GM23338 (cell line): ENCODE results near the gene JOSD2. TPM values are rescaled to one million over a fixed set of nuclear protein-coding genes. Genes with fewer than 3 reads are reported as not detected.
A peak's percentile ranks its signal among the peaks of the same experiment; 100 is the strongest.

ENCODE experiments used
- ATAC-seq: fragments of 200-7000 bp; cut with Tn5 transposase; 3 replicates; pipeline ENCODE4 v1.9.1; 2020
- DNase-seq: peaks from one replicate; pipeline ENCODE4 v3.0.0-alpha.2; 2015; ENCODE audit warnings: low spot score
- H2AFZ ChIP-seq: fragments of 200-600 bp; sonication (generic); 2 replicates; pipeline ENCODE4 v1.8.0; 2016; ENCODE audit warnings: antibody characterized with exemption, mild to moderate bottlenecking, moderate library complexity
- H3F3A ChIP-seq: fragments of 200-600 bp; sonication (generic); replicated peaks from 2 replicates; pipeline ENCODE4 v1.8.0; 2017; ENCODE audit warnings: antibody characterized with exemption, mixed run types, low read depth
- H3K27ac ChIP-seq: fragments of 200-600 bp; sonication (generic); 2 replicates; pipeline ENCODE4 v1.6.1; 2016; ENCODE audit warnings: low read depth
- H3K27me3 ChIP-seq: fragments of 200-600 bp; sonication (generic); 2 replicates; pipeline ENCODE4 v1.8.0; 2016; ENCODE audit warnings: mild to moderate bottlenecking, mixed run types, moderate library complexity; ENCODE audit not compliant: insufficient read depth
- H3K36me3 ChIP-seq: fragments of 200-600 bp; sonication (generic); 2 replicates; pipeline ENCODE4 v1.8.0; 2016; ENCODE audit warnings: mild to moderate bottlenecking; ENCODE audit not compliant: insufficient read depth
- H3K4me1 ChIP-seq: fragments of 200-600 bp; sonication (generic); 2 replicates; pipeline ENCODE4 v1.8.0; 2016; ENCODE audit warnings: mild to moderate bottlenecking, moderate library complexity; ENCODE audit not compliant: insufficient read depth
- H3K4me2 ChIP-seq: fragments of 200-600 bp; sonication (generic); 2 replicates; pipeline ENCODE4 v1.7.1; 2017; ENCODE audit warnings: mixed run types
- H3K4me3 ChIP-seq: fragments of 200-600 bp; sonication (generic); 2 replicates; pipeline ENCODE4 v1.6.1; 2016; ENCODE audit warnings: mixed run types
- H3K79me2 ChIP-seq: fragments of 200-600 bp; sonication (generic); replicated peaks from 2 replicates; pipeline ENCODE4 v1.8.0; 2017; ENCODE audit warnings: mild to moderate bottlenecking; ENCODE audit not compliant: insufficient read depth
- H3K9me2 ChIP-seq: fragments of 200-600 bp; sonication (generic); 2 replicates; pipeline ENCODE4 v1.8.0; 2017; ENCODE audit not compliant: insufficient read depth
- H4K20me1 ChIP-seq: fragments of 200-600 bp; sonication (generic); replicated peaks from 2 replicates; pipeline ENCODE4 v1.8.0; 2017; ENCODE audit warnings: mild to moderate bottlenecking; ENCODE audit not compliant: insufficient read depth
- H3K27ac Mint-ChIP-seq: 2 replicates; pipeline ENCODE4 v1.8.0; 2020; ENCODE audit warnings: inconsistent platforms, mild to moderate bottlenecking, moderate library complexity, mixed read lengths
- H3K27me3 Mint-ChIP-seq: 3 replicates; pipeline ENCODE4 v1.8.0; 2022; ENCODE audit warnings: low read depth, mild to moderate bottlenecking, moderate library complexity, mixed read lengths, inconsistent platforms; ENCODE audit not compliant: insufficient read depth, poor library complexity
- H3K36me3 Mint-ChIP-seq: 3 replicates; pipeline ENCODE4 v1.8.0; 2021; ENCODE audit warnings: low read depth, mild to moderate bottlenecking, inconsistent platforms, moderate library complexity, mixed read lengths
- H3K4me1 Mint-ChIP-seq: 3 replicates; pipeline ENCODE4 v1.8.0; 2020; ENCODE audit warnings: mild to moderate bottlenecking, inconsistent platforms, mixed read lengths
- H3K4me3 Mint-ChIP-seq: 3 replicates; pipeline ENCODE4 v1.8.0; 2021; ENCODE audit warnings: moderate library complexity, mild to moderate bottlenecking, inconsistent platforms, mixed read lengths
- H3K9me3 Mint-ChIP-seq: 3 replicates; pipeline ENCODE4 v1.8.0; 2020; ENCODE audit warnings: moderate library complexity, mild to moderate bottlenecking, inconsistent platforms, mixed read lengths
- CREB1 ChIP-seq: fragments of 250-450 bp; sonication (Bioruptor Pico); IDR thresholded peaks from 2 replicates; pipeline ENCODE4 v1.5.0; 2020; ENCODE audit warnings: low read depth, mild to moderate bottlenecking, moderate library complexity
- CTCF ChIP-seq, 2 experiments: fragments of 200-600 bp in 1 of 2; sonication (generic) in 1 of 2; conservative IDR thresholded peaks; 2 replicates each; pipeline versions ENCODE4 v1.5.1 to v1.6.1; 2016 to 2017; ENCODE audit warnings: antibody characterized with exemption in 2 of 2, low read depth in 2 of 2, mild to moderate bottlenecking in 2 of 2, moderate library complexity in 1 of 2
- ETS1 ChIP-seq: IDR thresholded peaks from 2 replicates; pipeline ENCODE4 v1.6.1; 2016; ENCODE audit warnings: antibody characterized with exemption
- EZH2 ChIP-seq: fragments of 200-600 bp; sonication (generic); IDR thresholded peaks from one replicate; pipeline ENCODE4 v1.8.0; 2017; ENCODE audit warnings: antibody characterized with exemption, mild to moderate bottlenecking, low read depth; ENCODE audit not compliant: unreplicated experiment
- EZH2phosphoT487 ChIP-seq: fragments of 200-600 bp; sonication (generic); IDR thresholded peaks from one replicate; pipeline ENCODE4 v1.8.1; 2018; ENCODE audit warnings: antibody characterized with exemption; ENCODE audit not compliant: unreplicated experiment
- JUNB ChIP-seq: IDR thresholded peaks from one replicate; pipeline ENCODE4 v1.6.1; 2016; ENCODE audit warnings: antibody characterized with exemption; ENCODE audit not compliant: unreplicated experiment
- NANOG ChIP-seq: IDR thresholded peaks from 2 replicates; pipeline ENCODE4 v1.6.1; 2016; ENCODE audit warnings: antibody characterized with exemption, borderline replicate concordance
- POLR2AphosphoS5 ChIP-seq: IDR thresholded peaks from 2 replicates; pipeline ENCODE4 v1.6.1; 2016; ENCODE audit warnings: antibody characterized with exemption, low read depth
- STAT1 ChIP-seq: IDR thresholded peaks from one replicate; pipeline ENCODE4 v1.6.1; 2016; ENCODE audit warnings: antibody characterized with exemption; ENCODE audit not compliant: unreplicated experiment
- ZNF114 ChIP-seq: fragments of 250-450 bp; sonication (Bioruptor Pico); IDR thresholded peaks from 2 replicates; pipeline ENCODE4 v1.5.0; 2020; ENCODE audit warnings: mild to moderate bottlenecking, moderate library complexity
- ZNF331 ChIP-seq: fragments of 250-450 bp; sonication (Bioruptor Pico); IDR thresholded peaks from 2 replicates; pipeline ENCODE4 v1.5.0; 2020; ENCODE audit warnings: low read depth, mild to moderate bottlenecking, moderate library complexity
- polyA plus RNA-seq: library from polyadenylated mRNA; unstranded; fragments of >200 nt; fragmentation: Nextera tagmentation; extraction: Ambion mirVana; gene quantifications from 2 replicates; pipeline ENCODE4 v1.2.1, GENCODE V29; 2016
- total RNA-seq: library from RNA; depleted of rRNA; stranded (reverse); fragments of >200 nt; shearing (Covaris generic); gene quantifications from 2 replicates; pipeline ENCODE4 v1.2.3, GENCODE V29; 2014
- TF ChIP-seq, protein P1 (sequence below): IDR thresholded peaks from one replicate; pipeline ENCODE4 v1.6.1; 2018; ENCODE audit warnings: antibody characterized with exemption; ENCODE audit not compliant: unreplicated experiment
- TF ChIP-seq, protein P2 (sequence below): fragments of 250-450 bp; sonication (Bioruptor Pico); IDR thresholded peaks from 2 replicates; pipeline ENCODE4 v1.5.0; 2020; ENCODE audit warnings: mild to moderate bottlenecking, moderate library complexity

Gene JOSD2
- total and polyA plus RNA-seq, 2 experiments from 2014 or later = 3.3 to 5.8 TPM

GRCh38 chr19:50488389-50489194 lies 22.4 kb downstream of the JOSD2 start:
- Histone ChIP-seq H3K79me2 (no peaks in the 10 kb centered on the region), H3K4me1 (peaks cover 19% of the 10 kb centered on the region; the same call in 1 of the 2 replicates), H2AFZ (no peak overlapping the region), H3K4me2 (peak overlapping the region; percentile 69; the same call in 1 of the 2 replicates), H3F3A (0 out of 2 replicates have a peak, but pooled peaks cover 4% of the 10 kb centered on the region), H3K27me3 (peaks cover 69% of the 10 kb centered on the region), H3K27ac (no peak overlapping the region), H3K36me3 (peaks cover 9% of the 10 kb centered on the region), H3K9me2 (no peaks in the 10 kb centered on the region), H4K20me1 (no peaks in the 10 kb centered on the region), H3K4me3 (no peak overlapping the region; the same call in 1 of the 2 replicates)
- ATAC-seq (no peak), DNase-seq (no peak)
- Mint-ChIP-seq H3K9me3 (peaks cover 99% of the 10 kb centered on the region), H3K27ac (no peak overlapping the region), H3K36me3 (peaks cover 57% of the 10 kb centered on the region), H3K4me3 (no peak overlapping the region), H3K4me1 (no peaks in the 10 kb centered on the region; the same call in 2 of the 3 replicates), H3K27me3 (peaks cover 5% of the 10 kb centered on the region)
- TF ChIP-seq ZNF331 (CRISPR knock-in tag) = no peak
- no peak for TF ChIP-seq CREB1 (CRISPR knock-in tag)
- TF ChIP-seq, protein P1, sequence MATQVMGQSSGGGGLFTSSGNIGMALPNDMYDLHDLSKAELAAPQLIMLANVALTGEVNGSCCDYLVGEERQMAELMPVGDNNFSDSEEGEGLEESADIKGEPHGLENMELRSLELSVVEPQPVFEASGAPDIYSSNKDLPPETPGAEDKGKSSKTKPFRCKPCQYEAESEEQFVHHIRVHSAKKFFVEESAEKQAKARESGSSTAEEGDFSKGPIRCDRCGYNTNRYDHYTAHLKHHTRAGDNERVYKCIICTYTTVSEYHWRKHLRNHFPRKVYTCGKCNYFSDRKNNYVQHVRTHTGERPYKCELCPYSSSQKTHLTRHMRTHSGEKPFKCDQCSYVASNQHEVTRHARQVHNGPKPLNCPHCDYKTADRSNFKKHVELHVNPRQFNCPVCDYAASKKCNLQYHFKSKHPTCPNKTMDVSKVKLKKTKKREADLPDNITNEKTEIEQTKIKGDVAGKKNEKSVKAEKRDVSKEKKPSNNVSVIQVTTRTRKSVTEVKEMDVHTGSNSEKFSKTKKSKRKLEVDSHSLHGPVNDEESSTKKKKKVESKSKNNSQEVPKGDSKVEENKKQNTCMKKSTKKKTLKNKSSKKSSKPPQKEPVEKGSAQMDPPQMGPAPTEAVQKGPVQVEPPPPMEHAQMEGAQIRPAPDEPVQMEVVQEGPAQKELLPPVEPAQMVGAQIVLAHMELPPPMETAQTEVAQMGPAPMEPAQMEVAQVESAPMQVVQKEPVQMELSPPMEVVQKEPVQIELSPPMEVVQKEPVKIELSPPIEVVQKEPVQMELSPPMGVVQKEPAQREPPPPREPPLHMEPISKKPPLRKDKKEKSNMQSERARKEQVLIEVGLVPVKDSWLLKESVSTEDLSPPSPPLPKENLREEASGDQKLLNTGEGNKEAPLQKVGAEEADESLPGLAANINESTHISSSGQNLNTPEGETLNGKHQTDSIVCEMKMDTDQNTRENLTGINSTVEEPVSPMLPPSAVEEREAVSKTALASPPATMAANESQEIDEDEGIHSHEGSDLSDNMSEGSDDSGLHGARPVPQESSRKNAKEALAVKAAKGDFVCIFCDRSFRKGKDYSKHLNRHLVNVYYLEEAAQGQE = no peak
- no peak for TF ChIP-seq ZNF114 (CRISPR knock-in tag)
- no peak for TF ChIP-seq POLR2AphosphoS5
- TF ChIP-seq, protein P2, sequence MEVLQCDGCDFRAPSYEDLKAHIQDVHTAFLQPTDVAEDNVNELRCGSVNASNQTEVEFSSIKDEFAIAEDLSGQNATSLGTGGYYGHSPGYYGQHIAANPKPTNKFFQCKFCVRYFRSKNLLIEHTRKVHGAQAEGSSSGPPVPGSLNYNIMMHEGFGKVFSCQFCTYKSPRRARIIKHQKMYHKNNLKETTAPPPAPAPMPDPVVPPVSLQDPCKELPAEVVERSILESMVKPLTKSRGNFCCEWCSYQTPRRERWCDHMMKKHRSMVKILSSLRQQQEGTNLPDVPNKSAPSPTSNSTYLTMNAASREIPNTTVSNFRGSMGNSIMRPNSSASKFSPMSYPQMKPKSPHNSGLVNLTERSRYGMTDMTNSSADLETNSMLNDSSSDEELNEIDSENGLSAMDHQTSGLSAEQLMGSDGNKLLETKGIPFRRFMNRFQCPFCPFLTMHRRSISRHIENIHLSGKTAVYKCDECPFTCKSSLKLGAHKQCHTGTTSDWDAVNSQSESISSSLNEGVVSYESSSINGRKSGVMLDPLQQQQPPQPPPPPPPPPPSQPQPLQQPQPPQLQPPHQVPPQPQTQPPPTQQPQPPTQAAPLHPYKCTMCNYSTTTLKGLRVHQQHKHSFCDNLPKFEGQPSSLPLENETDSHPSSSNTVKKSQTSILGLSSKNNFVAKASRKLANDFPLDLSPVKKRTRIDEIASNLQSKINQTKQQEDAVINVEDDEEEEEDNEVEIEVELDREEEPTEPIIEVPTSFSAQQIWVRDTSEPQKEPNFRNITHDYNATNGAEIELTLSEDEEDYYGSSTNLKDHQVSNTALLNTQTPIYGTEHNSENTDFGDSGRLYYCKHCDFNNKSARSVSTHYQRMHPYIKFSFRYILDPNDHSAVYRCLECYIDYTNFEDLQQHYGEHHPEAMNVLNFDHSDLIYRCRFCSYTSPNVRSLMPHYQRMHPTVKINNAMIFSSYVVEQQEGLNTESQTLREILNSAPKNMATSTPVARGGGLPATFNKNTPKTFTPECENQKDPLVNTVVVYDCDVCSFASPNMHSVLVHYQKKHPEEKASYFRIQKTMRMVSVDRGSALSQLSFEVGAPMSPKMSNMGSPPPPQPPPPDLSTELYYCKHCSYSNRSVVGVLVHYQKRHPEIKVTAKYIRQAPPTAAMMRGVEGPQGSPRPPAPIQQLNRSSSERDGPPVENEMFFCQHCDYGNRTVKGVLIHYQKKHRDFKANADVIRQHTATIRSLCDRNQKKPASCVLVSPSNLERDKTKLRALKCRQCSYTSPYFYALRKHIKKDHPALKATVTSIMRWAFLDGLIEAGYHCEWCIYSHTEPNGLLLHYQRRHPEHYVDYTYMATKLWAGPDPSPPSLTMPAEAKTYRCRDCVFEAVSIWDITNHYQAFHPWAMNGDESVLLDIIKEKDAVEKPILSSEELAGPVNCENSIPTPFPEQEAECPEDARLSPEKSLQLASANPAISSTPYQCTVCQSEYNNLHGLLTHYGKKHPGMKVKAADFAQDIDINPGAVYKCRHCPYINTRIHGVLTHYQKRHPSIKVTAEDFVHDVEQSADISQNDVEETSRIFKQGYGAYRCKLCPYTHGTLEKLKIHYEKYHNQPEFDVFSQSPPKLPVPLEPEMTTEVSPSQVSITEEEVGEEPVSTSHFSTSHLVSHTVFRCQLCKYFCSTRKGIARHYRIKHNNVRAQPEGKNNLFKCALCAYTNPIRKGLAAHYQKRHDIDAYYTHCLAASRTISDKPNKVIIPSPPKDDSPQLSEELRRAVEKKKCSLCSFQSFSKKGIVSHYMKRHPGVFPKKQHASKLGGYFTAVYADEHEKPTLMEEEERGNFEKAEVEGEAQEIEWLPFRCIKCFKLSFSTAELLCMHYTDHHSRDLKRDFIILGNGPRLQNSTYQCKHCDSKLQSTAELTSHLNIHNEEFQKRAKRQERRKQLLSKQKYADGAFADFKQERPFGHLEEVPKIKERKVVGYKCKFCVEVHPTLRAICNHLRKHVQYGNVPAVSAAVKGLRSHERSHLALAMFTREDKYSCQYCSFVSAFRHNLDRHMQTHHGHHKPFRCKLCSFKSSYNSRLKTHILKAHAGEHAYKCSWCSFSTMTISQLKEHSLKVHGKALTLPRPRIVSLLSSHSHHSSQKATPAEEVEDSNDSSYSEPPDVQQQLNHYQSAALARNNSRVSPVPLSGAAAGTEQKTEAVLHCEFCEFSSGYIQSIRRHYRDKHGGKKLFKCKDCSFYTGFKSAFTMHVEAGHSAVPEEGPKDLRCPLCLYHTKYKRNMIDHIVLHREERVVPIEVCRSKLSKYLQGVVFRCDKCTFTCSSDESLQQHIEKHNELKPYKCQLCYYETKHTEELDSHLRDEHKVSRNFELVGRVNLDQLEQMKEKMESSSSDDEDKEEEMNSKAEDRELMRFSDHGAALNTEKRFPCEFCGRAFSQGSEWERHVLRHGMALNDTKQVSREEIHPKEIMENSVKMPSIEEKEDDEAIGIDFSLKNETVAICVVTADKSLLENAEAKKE = no peak
- TF ChIP-seq NANOG = no peak
- no peak for TF ChIP-seq CTCF (conservative IDR thresholded peaks at IDR 0.05; ENCODE audit: low read depth in 2 of 2)
- TF ChIP-seq EZH2 = no peak
- TF ChIP-seq STAT1 = no peak
- TF ChIP-seq EZH2phosphoT487 = no peak
- TF ChIP-seq JUNB = no peak
- no peak for TF ChIP-seq ETS1
